ENCODE measurements around the gene PXT1. TPM values are rescaled to one million over a fixed set of nuclear protein-coding genes. Genes with fewer than 3 reads are reported as not detected.

Gene PXT1
- polyA plus RNA-seq, 1 experiment, result not detected

DNA sequence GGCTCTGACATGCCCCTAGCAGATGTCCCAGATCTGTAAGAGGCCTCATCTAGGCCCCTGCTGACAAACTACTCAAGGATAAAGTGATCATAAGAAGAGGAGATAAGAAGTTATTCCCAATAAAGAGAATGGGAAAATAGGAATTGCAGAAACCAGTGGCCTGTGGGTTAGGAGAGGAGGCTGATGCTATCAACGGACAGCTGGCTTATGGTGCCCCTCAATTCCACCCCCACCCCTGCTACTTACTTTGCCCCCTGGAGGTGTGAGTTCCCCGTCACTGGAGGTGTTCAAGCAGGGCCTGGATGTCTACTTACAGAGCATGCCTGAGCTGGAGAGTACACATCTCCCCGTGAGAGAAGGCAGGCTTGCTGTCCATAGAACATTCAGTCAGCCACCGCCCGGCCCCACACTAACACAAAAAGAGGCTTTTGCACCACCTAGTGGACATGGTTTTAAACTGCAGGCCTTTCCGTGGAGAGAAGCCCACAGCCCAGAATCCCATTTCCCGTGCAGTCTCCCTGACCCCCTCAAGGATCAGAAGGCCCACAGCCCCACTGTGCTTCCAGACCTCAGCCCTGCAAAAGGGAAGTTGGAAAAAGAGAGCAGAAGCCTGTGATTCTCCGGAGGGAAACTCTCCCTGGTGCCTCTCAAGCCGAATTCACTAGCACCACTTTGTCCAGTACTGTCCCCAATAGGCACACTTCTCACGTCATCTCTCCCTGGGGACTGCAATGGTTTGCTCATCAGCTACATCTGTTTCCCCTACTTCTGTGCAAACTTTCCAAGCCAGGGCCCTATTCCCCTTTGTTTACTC is 82.2 kb downstream of the PXT1 start:
- peak; percentile 83 for TF ChIP-seq CTCF (IDR thresholded peaks at IDR 0.05; ENCODE audit: insufficient read depth, low read depth, low read length)
- Histone ChIP-seq H3K27me3 (ENCODE audit: control insufficient read depth, insufficient read depth, low read length) (peaks cover 1% of the 10 kb centered on the region; the same call in 1 of the 2 replicates), H3K36me3 (ENCODE audit: control insufficient read depth, insufficient read depth, low read length) (no peaks in the 10 kb centered on the region), H3K4me3 (ENCODE audit: low read depth, low read length) (no peak overlapping the region)
- no peak for DNase-seq (ENCODE audit: low read depth)
- CTCF ChIA-PET, result interaction anchor here (0.6 to 13.4 kb wide), 28 partner anchors 9 to 333 kb away, joined by 3 to 132 read pairs (median 5); partner anchors contain the start of genes BNIP5 and MAPK14
- POLR2A ChIA-PET, result no interaction called here

DNA sequence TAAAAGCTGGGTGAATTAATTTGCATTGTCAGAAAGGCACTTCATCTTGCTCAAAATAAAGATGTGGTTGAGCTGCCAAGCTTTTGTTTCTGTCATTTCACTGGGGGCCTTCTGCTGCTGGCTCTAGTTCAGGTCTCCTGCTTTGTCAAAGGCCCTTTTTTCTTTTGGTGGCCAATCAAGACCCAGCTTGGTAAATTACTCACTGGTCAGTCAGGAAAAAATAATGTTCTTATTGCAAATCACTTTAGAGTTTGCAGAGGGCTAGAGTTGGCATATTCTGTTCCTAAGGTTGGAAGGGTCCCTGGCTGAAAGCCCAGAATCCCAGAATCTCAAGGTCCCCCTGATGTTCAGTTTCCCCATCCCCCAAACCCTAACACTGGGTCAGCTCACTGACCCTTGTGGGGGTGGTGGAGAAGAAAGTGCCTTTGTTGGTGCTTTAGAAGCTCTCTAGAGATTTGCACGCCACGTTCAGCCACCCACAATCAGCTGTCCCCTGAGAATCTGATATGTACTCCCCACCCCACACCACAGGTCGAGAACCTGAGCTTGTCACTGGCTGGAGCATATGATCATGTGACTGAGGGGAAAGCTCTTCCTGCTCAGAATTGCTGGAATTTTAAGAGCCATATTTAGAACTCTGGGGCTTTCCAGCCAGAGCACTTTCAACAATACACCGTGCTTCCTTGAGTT is 84.3 kb downstream of the PXT1 start:
- no peak for DNase-seq (ENCODE audit: low read depth)
- TF ChIP-seq CTCF (IDR thresholded peaks at IDR 0.05; ENCODE audit: insufficient read depth, low read depth, low read length), result no peak
- Histone ChIP-seq H3K36me3 (ENCODE audit: control insufficient read depth, insufficient read depth, low read length) (no peaks in the 10 kb centered on the region), H3K4me3 (ENCODE audit: low read depth, low read length) (no peak overlapping the region), H3K27me3 (ENCODE audit: control insufficient read depth, insufficient read depth, low read length) (peaks cover 1% of the 10 kb centered on the region; the same call in 1 of the 2 replicates)
- CTCF ChIA-PET, result interaction anchor here (0.9 to 13.4 kb wide), 10 partner anchors 10 to 330 kb away, joined by 3 to 132 read pairs (median 5); partner anchors contain the start of gene MAPK14
- POLR2A ChIA-PET, result no interaction called here

DNA sequence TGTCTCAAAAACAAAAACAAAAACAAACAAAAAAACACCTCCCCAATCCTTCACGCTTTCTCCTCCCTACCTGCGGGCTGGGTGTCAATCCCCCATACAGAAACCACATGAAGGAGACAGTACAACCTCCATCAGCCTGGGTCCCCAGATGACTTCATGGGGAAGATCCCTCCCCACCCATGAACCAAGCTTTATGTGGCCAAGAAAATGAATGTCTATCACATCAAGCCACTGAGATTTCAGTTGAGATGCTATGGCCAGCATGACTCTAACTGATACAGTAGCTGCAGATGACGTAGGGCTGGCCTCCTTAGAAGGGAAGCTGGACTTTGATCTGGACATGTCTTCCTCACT is 84.8 kb downstream of the PXT1 start:
- H3K4me3 ChIP-seq (ENCODE audit: low read depth, low read length), result no peak overlapping the region
- DNase-seq (ENCODE audit: low read depth), result no peak
- CTCF ChIA-PET, result interaction anchor here (0.9 to 13.4 kb wide), 9 partner anchors 12 to 330 kb away, joined by 3 to 132 read pairs (median 5); partner anchors contain the start of gene MAPK14
- H3K27me3 ChIP-seq (ENCODE audit: control insufficient read depth, insufficient read depth, low read length), result peaks cover 1% of the 10 kb centered on the region; the same call in 1 of the 2 replicates
- H3K36me3 ChIP-seq (ENCODE audit: control insufficient read depth, insufficient read depth, low read length), result no peaks in the 10 kb centered on the region
- POLR2A ChIA-PET, result no interaction called here
- TF ChIP-seq CTCF (IDR thresholded peaks at IDR 0.05; ENCODE audit: insufficient read depth, low read depth, low read length), result no peak

DNA sequence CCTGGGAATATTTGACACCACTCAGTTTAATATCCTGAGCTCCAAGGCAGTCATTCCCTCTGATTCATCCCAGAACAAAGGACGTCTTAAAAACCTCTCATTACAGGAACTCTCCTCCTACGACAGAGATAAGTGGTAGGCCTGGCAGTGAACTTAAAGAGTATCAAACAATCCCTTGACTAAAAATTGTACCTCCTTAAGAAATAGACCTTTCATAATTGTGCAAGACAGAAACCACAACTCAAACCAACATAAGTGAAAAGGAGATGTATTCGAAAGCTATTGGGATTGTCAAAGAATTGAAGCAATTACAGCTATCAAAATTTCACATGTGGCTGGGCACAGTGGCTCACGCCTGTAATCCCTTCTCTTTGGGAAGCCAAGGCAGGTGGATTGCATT is 86.8 kb downstream of the PXT1 start:
- POLR2A ChIA-PET, result no interaction called here
- H3K27me3 ChIP-seq (ENCODE audit: control insufficient read depth, insufficient read depth, low read length), result peaks cover 1% of the 10 kb centered on the region; the same call in 1 of the 2 replicates
- H3K36me3 ChIP-seq (ENCODE audit: control insufficient read depth, insufficient read depth, low read length), result no peaks in the 10 kb centered on the region
- no peak for DNase-seq (ENCODE audit: low read depth)
- H3K4me3 ChIP-seq (ENCODE audit: low read depth, low read length), result no peak overlapping the region
- CTCF ChIA-PET, result interaction anchor here (0.8 to 13.4 kb wide), 3 partner anchors 10 to 53 kb away, joined by 3 to 132 read pairs (median 5); no protein-coding TSS in a partner anchor
- TF ChIP-seq CTCF (IDR thresholded peaks at IDR 0.05; ENCODE audit: insufficient read depth, low read depth, low read length), result no peak

- Histone ChIP-seq H3K36me3 (ENCODE audit: control insufficient read depth, insufficient read depth, low read length) (no peaks in the 10 kb centered on the region), H3K4me3 (ENCODE audit: low read depth, low read length) (no peak overlapping the region), H3K27me3 (ENCODE audit: control insufficient read depth, insufficient read depth, low read length) (peaks cover 2% of the 10 kb centered on the region)
- ChIA-PET POLR2A (no interaction called here), CTCF (interaction anchor here (13.4 kb wide), 1 partner anchor 12 kb away, joined by 132 read pairs; no protein-coding TSS in a partner anchor)
- DNase-seq (ENCODE audit: low read depth), result no peak
- TF ChIP-seq CTCF (IDR thresholded peaks at IDR 0.05; ENCODE audit: insufficient read depth, low read depth, low read length), result no peak
Observed at GRCh38 chr6:36353411-36353915, 89.2 kb downstream of the PXT1 start.
